Muscle layer of colon (tissue), 2 donors: Measurements from ENCODE around the gene NUMBL.

Source experiments
- H3K27ac ChIP-seq: one replicate; pipeline ENCODE4 v1.7.0; 2013; ENCODE audit warnings: low read depth, mild to moderate bottlenecking, low read length, moderate library complexity
- H3K27me3 ChIP-seq, 2 donors: one replicate each; pipeline ENCODE4 v1.7.0; 2013; ENCODE audit warnings: low read length in 2 of 2, mild to moderate bottlenecking in 2 of 2; ENCODE audit not compliant: insufficient read depth in 2 of 2, control insufficient read depth in 1 of 2
- H3K36me3 ChIP-seq: one replicate; pipeline ENCODE4 v1.7.0; 2013; ENCODE audit warnings: mild to moderate bottlenecking, low read length; ENCODE audit not compliant: insufficient read depth
- H3K4me1 ChIP-seq: one replicate; pipeline ENCODE4 v1.7.0; 2013; ENCODE audit warnings: mild to moderate bottlenecking, low read length; ENCODE audit not compliant: insufficient read depth
- H3K4me3 ChIP-seq, 2 donors: one replicate each; pipeline ENCODE4 v1.7.0; 2013; ENCODE audit warnings: low read length in 2 of 2, low read depth in 1 of 2, mild to moderate bottlenecking in 1 of 2, moderate library complexity in 1 of 2
- H3K9ac ChIP-seq: one replicate; pipeline ENCODE4 v1.7.0; 2013; ENCODE audit warnings: low read length
- H3K9me3 ChIP-seq: one replicate; pipeline ENCODE4 v1.7.0; 2013; ENCODE audit warnings: mild to moderate bottlenecking, low read length
- donor health status: abdominal sarcoma.
- donor health status: Adenocarcinoma of cecum.

Gene NUMBL

DNA sequence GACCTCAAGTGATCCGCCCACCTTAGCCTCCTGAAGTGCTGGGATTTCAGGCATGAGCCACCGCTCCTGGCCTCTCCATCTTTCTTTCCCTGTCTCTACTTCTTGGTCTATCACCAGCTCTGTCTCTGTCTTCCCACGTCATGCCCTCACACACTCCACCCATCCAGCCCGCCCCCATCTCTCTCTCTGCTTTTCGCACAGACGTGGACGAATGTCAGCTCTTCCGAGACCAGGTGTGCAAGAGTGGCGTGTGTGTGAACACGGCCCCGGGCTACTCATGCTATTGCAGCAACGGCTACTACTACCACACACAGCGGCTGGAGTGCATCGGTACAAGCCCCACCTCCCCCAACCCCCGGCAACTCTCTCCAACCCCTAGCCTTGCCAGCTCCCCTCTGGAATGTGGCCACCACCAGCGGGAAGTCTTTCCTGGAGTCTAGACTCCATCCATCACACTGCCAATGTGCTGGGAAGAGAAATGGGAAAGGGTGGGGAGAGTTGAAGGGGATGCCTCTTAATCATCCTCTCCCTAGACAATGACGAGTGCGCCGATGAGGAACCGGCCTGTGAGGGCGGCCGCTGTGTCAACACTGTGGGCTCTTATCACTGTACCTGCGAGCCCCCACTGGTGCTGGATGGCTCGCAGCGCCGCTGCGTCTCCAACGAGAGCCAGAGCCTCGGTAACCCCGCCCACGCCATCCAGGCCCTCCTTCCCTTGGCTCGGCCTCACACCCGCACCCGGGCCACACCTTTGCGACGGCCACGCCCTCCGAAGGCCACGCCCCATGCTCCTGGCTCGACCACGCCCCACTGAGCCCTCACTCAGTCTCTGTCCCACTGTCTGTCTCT, 66.8 kb downstream of the NUMBL start:
- Histone ChIP-seq H3K27ac (no peak overlapping the region), H3K27me3 (no peaks in the 10 kb centered on the region), H3K9me3 (no peaks in the 10 kb centered on the region), H3K4me3 (no peak overlapping the region), H3K9ac (no peak overlapping the region), H3K4me1 (no peaks in the 10 kb centered on the region), H3K36me3 (peaks cover 29% of the 10 kb centered on the region)

DNA sequence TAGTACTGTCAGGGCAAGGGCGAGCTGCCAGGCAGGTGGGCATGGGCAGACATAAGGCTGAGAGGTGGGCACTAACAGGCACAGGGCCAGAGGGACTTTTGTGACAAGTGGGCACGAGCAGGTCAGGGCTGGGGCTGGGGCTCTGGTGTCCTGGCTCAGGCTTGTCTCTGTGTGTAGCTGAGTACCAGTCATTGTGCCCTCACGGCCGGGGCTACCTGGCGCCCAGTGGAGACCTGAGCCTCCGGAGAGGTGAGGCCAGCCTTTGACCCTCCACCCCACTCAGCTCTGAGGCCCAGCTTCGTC, 67.7 kb downstream of the NUMBL start:
- no peak overlapping the region for H3K4me3 ChIP-seq
- H3K9me3 ChIP-seq = no peaks in the 10 kb centered on the region
- no peaks in the 10 kb centered on the region for H3K27me3 ChIP-seq
- peaks cover 29% of the 10 kb centered on the region for H3K36me3 ChIP-seq
- H3K9ac ChIP-seq = no peak overlapping the region
- H3K4me1 ChIP-seq = no peaks in the 10 kb centered on the region
- no peak overlapping the region for H3K27ac ChIP-seq

- H3K4me1 ChIP-seq = no peaks in the 10 kb centered on the region
- no peak overlapping the region for H3K27ac ChIP-seq
- no peak overlapping the region for H3K9ac ChIP-seq
- no peaks in the 10 kb centered on the region for H3K27me3 ChIP-seq
- H3K4me3 ChIP-seq = no peak overlapping the region
- peaks cover 29% of the 10 kb centered on the region for H3K36me3 ChIP-seq
- H3K9me3 ChIP-seq = no peaks in the 10 kb centered on the region
These were observed 68.3 kb downstream of the NUMBL start for GRCh38 chr19:40621966-40622772.

- no peaks in the 10 kb centered on the region for H3K27me3 ChIP-seq
- H3K9ac ChIP-seq = no peak overlapping the region
- H3K36me3 ChIP-seq = peaks cover 29% of the 10 kb centered on the region
These were observed 69.2 kb downstream of the NUMBL start for GRCh38 chr19:40621283-40621682.

DNA sequence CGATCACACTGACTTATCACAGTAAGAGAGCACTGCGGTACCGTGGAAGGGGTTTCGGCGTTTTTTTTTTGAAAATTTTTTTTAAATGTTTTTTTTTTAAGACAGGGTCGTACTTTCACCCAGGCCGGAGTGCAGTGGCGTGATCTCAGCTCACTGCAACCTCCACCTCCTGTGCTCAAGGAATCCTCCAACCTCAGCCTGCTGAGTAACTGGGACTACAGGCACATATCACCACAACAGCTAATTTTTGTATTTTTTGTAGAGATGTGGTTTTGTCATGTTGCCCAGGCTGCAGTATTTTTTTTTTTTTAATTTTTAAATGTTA, 70.3 kb downstream of the NUMBL start:
- Histone ChIP-seq H3K36me3 (peaks cover 20% of the 10 kb centered on the region), H3K9me3 (no peaks in the 10 kb centered on the region), H3K4me1 (no peaks in the 10 kb centered on the region), H3K9ac (no peak overlapping the region), H3K4me3 (no peak overlapping the region), H3K27ac (no peak overlapping the region), H3K27me3 (peaks cover under 1 to 6% of the 10 kb centered on the region in 2 donors)

More at GRCh38 chr19:40621283-40621682, 69.2 kb downstream of the NUMBL start:
- no peaks in the 10 kb centered on the region for H3K9me3 ChIP-seq
- no peak overlapping the region for H3K27ac ChIP-seq
- H3K4me3 ChIP-seq = no peak overlapping the region
- H3K4me1 ChIP-seq = no peaks in the 10 kb centered on the region

- Histone ChIP-seq H3K27ac (no peak overlapping the region), H3K4me3 (no peak overlapping the region), H3K27me3 (peaks cover 6 to 12% of the 10 kb centered on the region in 2 donors), H3K9ac (no peak overlapping the region), H3K4me1 (no peaks in the 10 kb centered on the region), H3K36me3 (peaks cover 20% of the 10 kb centered on the region), H3K9me3 (no peaks in the 10 kb centered on the region)
These were observed 70.9 kb downstream of the NUMBL start for GRCh38 chr19:40619333-40620160.

DNA sequence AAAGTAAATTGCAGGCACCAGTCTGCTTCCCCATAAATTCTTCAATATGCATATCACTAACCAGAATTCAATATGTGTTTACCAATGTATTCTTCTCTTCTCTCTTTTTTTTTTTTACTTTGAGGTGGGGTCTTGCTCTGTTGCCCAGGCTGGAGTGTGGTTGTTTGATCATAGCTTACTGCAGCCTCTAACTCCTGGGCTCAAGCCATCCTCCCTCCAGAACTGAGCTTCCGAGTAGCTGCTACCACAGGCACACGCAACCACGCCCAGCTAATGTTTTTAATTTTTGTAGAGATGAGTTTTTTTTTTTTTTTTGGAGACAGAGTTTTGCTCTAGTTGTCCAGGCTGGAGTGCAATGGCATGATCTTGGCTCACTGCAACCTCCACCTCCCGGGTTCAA, 72.5 kb downstream of the NUMBL start:
- Histone ChIP-seq H3K4me3 (no peak overlapping the region), H3K27me3 (peaks cover 15 to 27% of the 10 kb centered on the region in 2 donors), H3K9ac (no peak overlapping the region), H3K9me3 (no peaks in the 10 kb centered on the region), H3K36me3 (peaks cover 20% of the 10 kb centered on the region), H3K4me1 (no peaks in the 10 kb centered on the region), H3K27ac (no peak overlapping the region)

DNA sequence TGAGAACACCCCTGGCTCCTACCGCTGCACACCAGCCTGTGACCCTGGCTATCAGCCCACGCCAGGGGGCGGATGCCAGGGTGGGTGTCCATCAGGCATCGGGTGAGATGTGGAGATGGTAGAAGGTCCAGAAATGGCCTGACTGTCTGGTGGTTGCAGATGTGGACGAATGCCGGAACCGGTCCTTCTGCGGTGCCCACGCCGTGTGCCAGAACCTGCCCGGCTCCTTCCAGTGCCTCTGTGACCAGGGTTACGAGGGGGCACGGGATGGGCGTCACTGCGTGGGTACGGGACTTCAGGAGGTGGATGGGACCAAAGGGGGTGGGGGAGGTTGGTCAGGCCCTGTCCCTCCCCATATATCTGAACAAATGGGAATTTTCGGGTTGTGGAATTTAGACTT, 73.5 kb downstream of the NUMBL start:
- Histone ChIP-seq H3K27me3 (peaks cover 15 to 27% of the 10 kb centered on the region in 2 donors), H3K4me1 (no peaks in the 10 kb centered on the region), H3K27ac (no peak overlapping the region), H3K36me3 (peaks cover 20% of the 10 kb centered on the region), H3K9me3 (no peaks in the 10 kb centered on the region), H3K4me3 (no peak overlapping the region), H3K9ac (no peak overlapping the region)

GRCh38 chr19:40616178-40616577, 74.3 kb downstream of the NUMBL start:
- no peak overlapping the region for H3K27ac ChIP-seq
- no peak overlapping the region for H3K9ac ChIP-seq
- H3K9me3 ChIP-seq = no peaks in the 10 kb centered on the region
- H3K4me3 ChIP-seq = no peak overlapping the region
- no peaks in the 10 kb centered on the region for H3K4me1 ChIP-seq
- H3K36me3 ChIP-seq = peaks cover 17% of the 10 kb centered on the region
- H3K27me3 ChIP-seq = peaks cover 15 to 27% of the 10 kb centered on the region in 2 donors
